H9 (cell line): ENCODE measurements around the gene ASF1B. TPM values are rescaled to one million over a fixed set of nuclear protein-coding genes. Genes with fewer than 3 reads are reported as not detected.

Experiments used
- DNase-seq: peaks from one replicate; pipeline ENCODE4 v3.0.0-alpha.2; 2017
- H2AFZ ChIP-seq: one replicate; pipeline ENCODE4 v1.6.1; 2013; ENCODE audit warnings: mild to moderate bottlenecking, low read length, control low read depth, moderate library complexity
- H2AK5ac ChIP-seq: 2 replicates; pipeline ENCODE4 v1.6.1; 2013; ENCODE audit warnings: low read length, control low read depth, mixed read lengths; ENCODE audit not compliant: insufficient read length
- H2BK120ac ChIP-seq: one replicate; pipeline ENCODE4 v1.6.1; 2013; ENCODE audit warnings: low read depth, mild to moderate bottlenecking, low read length, control low read depth, inconsistent platforms; ENCODE audit not compliant: poor library complexity, severe bottlenecking
- H2BK12ac ChIP-seq: 2 replicates; pipeline ENCODE4 v1.6.1; 2013; ENCODE audit warnings: low read length, control low read depth, mixed read lengths, low read depth; ENCODE audit not compliant: insufficient read length
- H2BK15ac ChIP-seq: 2 replicates; pipeline ENCODE4 v1.6.1; 2013; ENCODE audit warnings: low read depth, low read length, control low read depth
- H2BK20ac ChIP-seq: one replicate; pipeline ENCODE4 v1.6.1; 2013; ENCODE audit warnings: low read depth, mild to moderate bottlenecking, low read length, control low read depth, inconsistent platforms; ENCODE audit not compliant: poor library complexity, severe bottlenecking
- H2BK5ac ChIP-seq: 2 replicates; pipeline ENCODE4 v1.6.1; 2013; ENCODE audit warnings: low read length, control low read depth, mixed read lengths; ENCODE audit not compliant: insufficient read length
- H3K14ac ChIP-seq: 2 replicates; pipeline ENCODE4 v1.6.1; 2013; ENCODE audit warnings: low read length, control low read depth; ENCODE audit not compliant: insufficient read depth
- H3K18ac ChIP-seq: 2 replicates; pipeline ENCODE4 v1.6.1; 2013; ENCODE audit warnings: low read depth, mild to moderate bottlenecking, mixed read lengths, low read length, control low read depth; ENCODE audit not compliant: insufficient read length
- H3K23ac ChIP-seq: 2 replicates; pipeline ENCODE4 v1.6.1; 2013; ENCODE audit warnings: low read length, control low read depth, mixed read lengths, low read depth; ENCODE audit not compliant: insufficient read length
- H3K23me2 ChIP-seq: 2 replicates; pipeline ENCODE4 v1.6.1; 2013; ENCODE audit warnings: low read depth, mild to moderate bottlenecking, mixed read lengths, low read length, control low read depth; ENCODE audit not compliant: insufficient read length, poor library complexity, severe bottlenecking
- H3K27ac ChIP-seq: 2 replicates; pipeline ENCODE4 v1.5.1; 2013; ENCODE audit warnings: low read length, control low read depth, mixed read lengths, low read depth; ENCODE audit not compliant: insufficient read length
- H3K27me3 ChIP-seq: 2 replicates; pipeline ENCODE4 v1.6.1; 2013; ENCODE audit warnings: low read length, control low read depth, inconsistent platforms; ENCODE audit not compliant: insufficient read depth
- H3K4ac ChIP-seq: 2 replicates; pipeline ENCODE4 v1.6.1; 2013; ENCODE audit warnings: low read depth, mild to moderate bottlenecking, control low read depth, inconsistent platforms, low read length, moderate library complexity
- H3K4me1 ChIP-seq: 2 replicates; pipeline ENCODE4 v1.6.1; 2013; ENCODE audit warnings: low read length, control low read depth, inconsistent platforms; ENCODE audit not compliant: insufficient read depth
- H3K4me2 ChIP-seq: 2 replicates; pipeline ENCODE4 v1.6.1; 2013; ENCODE audit warnings: low read length, control low read depth, mixed read lengths; ENCODE audit not compliant: insufficient read length, insufficient read depth
- H3K56ac ChIP-seq: 2 replicates; pipeline ENCODE4 v1.6.1; 2013; ENCODE audit warnings: low read depth, mild to moderate bottlenecking, mixed read lengths, low read length, control low read depth; ENCODE audit not compliant: insufficient read length
- H3K79me1 ChIP-seq: 2 replicates; pipeline ENCODE4 v1.6.1; 2013; ENCODE audit warnings: low read depth, mild to moderate bottlenecking, moderate library complexity, low read length, control low read depth, inconsistent platforms; ENCODE audit not compliant: insufficient read depth, poor library complexity, severe bottlenecking
- H3K79me2 ChIP-seq: 2 replicates; pipeline ENCODE4 v1.6.1; 2013; ENCODE audit warnings: low read length, control low read depth, inconsistent platforms; ENCODE audit not compliant: insufficient read depth
- H3K9ac ChIP-seq: 2 replicates; pipeline ENCODE4 v1.6.1; 2013; ENCODE audit warnings: low read length, control low read depth, mixed read lengths; ENCODE audit not compliant: insufficient read length; ENCODE audit errors: extremely low read depth
- H3K9me3 ChIP-seq: one replicate; pipeline ENCODE4 v1.6.1; 2013; ENCODE audit warnings: low read depth, low read length, inconsistent platforms; ENCODE audit not compliant: control insufficient read depth
- H3T11ph ChIP-seq: one replicate; pipeline ENCODE4 v1.6.1; 2013; ENCODE audit warnings: mild to moderate bottlenecking, low read length, control low read depth, inconsistent platforms
- H4K20me1 ChIP-seq: one replicate; pipeline ENCODE4 v1.6.1; 2013; ENCODE audit not compliant: control insufficient read depth, insufficient read length, insufficient read depth
- H4K5ac ChIP-seq: 2 replicates; pipeline ENCODE4 v1.6.1; 2013; ENCODE audit warnings: low read depth, mild to moderate bottlenecking, mixed read lengths, low read length, control low read depth; ENCODE audit not compliant: insufficient read length
- H4K8ac ChIP-seq: replicated peaks from 2 replicates; pipeline ENCODE4 v1.6.1; 2013; ENCODE audit warnings: low read length, control low read depth, mixed read lengths, low read depth; ENCODE audit not compliant: insufficient read length
- H4K91ac ChIP-seq: 2 replicates; pipeline ENCODE4 v1.6.1; 2013; ENCODE audit warnings: low read depth, mild to moderate bottlenecking, moderate library complexity, mixed read lengths, low read length, control low read depth; ENCODE audit not compliant: insufficient read length
- H3K27ac Mint-ChIP-seq, 3 experiments: 2 replicates in 2 of 3; 3 replicates in 1 of 3; pipeline ENCODE4 v1.8.0; 2020 to 2021; ENCODE audit warnings: mixed read lengths in 3 of 3, mild to moderate bottlenecking in 1 of 3, moderate library complexity in 1 of 3
- H3K27me3 Mint-ChIP-seq: 2 replicates; pipeline ENCODE4 v1.8.0; 2021; ENCODE audit warnings: low read depth, mild to moderate bottlenecking, moderate library complexity, mixed read lengths
- H3K36me3 Mint-ChIP-seq, 3 experiments: 2 replicates in 2 of 3; 3 replicates in 1 of 3; pipeline ENCODE4 v1.8.0; 2020 to 2021; ENCODE audit warnings: low read depth in 3 of 3, mixed read lengths in 3 of 3; ENCODE audit not compliant: insufficient read depth in 1 of 3
- H3K4me1 Mint-ChIP-seq, 2 experiments: 2 replicates each; pipeline ENCODE4 v1.8.0; 2020; ENCODE audit warnings: mixed read lengths in 2 of 2
- H3K4me3 Mint-ChIP-seq, 2 experiments: 2 replicates in 1 of 2; 3 replicates in 1 of 2; pipeline ENCODE4 v1.8.0; 2020 to 2021; ENCODE audit warnings: mild to moderate bottlenecking in 2 of 2, mixed read lengths in 2 of 2, moderate library complexity in 1 of 2
- H3K9me3 Mint-ChIP-seq, 2 experiments: 2 replicates in 1 of 2; 3 replicates in 1 of 2; pipeline ENCODE4 v1.8.0; 2020; ENCODE audit warnings: mild to moderate bottlenecking in 2 of 2, mixed read lengths in 2 of 2, moderate library complexity in 1 of 2
- CTCF ChIP-seq: fragments of 200-600 bp; sonication (generic); conservative IDR thresholded peaks from 3 replicates; pipeline ENCODE4 v1.8.0; 2021; ENCODE audit warnings: antibody characterized with exemption, mild to moderate bottlenecking
- WGBS: extraction: QIAGEN DNeasy Blood & Tissue Kit; methylation state at CpG from one replicate; pipeline ENCODE4 v1.1.7; 2013; ENCODE audit warnings: missing lambda C conversion rate, low lambda C conversion rate, mixed read lengths; ENCODE audit not compliant: insufficient read length; ENCODE audit errors: extremely low coverage; 5-methylcytosine and 5-hydroxymethylcytosine counted together
- total RNA-seq: library from RNA; stranded (reverse); gene quantifications from 2 replicates; pipeline ENCODE4 v1.2.1, GENCODE V29; 2021

Gene ASF1B
- total RNA-seq, 1 experiment from 2014 or later, result 46.6 TPM

DNA sequence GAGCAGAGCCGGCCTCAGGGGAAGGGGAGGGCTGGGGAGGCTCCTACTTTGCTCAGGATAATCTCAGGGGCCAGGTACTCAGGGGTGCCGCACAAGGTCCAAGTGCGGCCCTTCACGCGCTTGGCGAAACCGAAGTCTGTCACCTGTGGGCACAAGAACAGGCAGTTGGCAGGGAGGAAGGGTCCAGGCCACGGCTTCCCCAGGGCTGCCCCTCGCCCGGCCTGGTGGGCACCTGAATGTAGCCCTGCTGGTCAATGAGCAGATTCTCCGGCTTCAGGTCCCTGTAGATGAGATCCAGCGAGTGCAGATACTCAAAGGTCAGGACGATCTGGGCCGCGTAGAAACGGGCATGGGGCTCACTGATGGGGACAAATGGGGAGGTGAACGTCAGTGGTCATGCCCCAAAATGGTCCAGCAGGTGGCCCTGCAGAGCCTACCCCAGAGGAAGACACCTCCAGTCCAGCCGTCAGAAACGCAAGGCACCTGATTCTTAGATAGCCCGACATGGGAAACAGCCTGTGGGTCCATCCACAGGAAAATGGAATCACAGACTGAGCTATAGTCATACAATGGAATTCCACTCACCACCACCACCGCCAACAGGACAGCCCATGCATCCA lies 38.7 kb downstream of the ASF1B start:
- Mint-ChIP-seq H3K36me3 (peaks cover 6 to 35% (median 22%) of the 10 kb centered on the region in 3 experiments), H3K27me3 (peaks cover 16% of the 10 kb centered on the region), H3K4me3 (no peak overlapping the region), H3K27ac (no peak overlapping the region), H3K4me1 (no peaks in the 10 kb centered on the region), H3K9me3 (peaks cover 13 to 15% of the 10 kb centered on the region in 2 experiments)
- H4K20me1 ChIP-seq, result no peaks in the 10 kb centered on the region
- no peaks in the 10 kb centered on the region for H3K23me2 ChIP-seq
- H3K18ac ChIP-seq, result no peak overlapping the region
- no peak overlapping the region for H3K27ac ChIP-seq
- DNase-seq, result no peak
- no peaks in the 10 kb centered on the region for H3K79me2 ChIP-seq
- H3K4ac ChIP-seq, result no peak overlapping the region
- H3K79me1 ChIP-seq, result no peaks in the 10 kb centered on the region
- H2AFZ ChIP-seq, result no peak overlapping the region
- H3K9me3 ChIP-seq, result peaks cover 6% of the 10 kb centered on the region
- peak; percentile 53 for TF ChIP-seq CTCF
- WGBS, result no CpG with 5 or more reads among the region's 21 CpGs
- no peaks in the 10 kb centered on the region for H3K4me1 ChIP-seq
- H2BK15ac ChIP-seq, result no peak overlapping the region
- H3K23ac ChIP-seq, result no peak overlapping the region
- H3K27me3 ChIP-seq, result no peaks in the 10 kb centered on the region
- no peak overlapping the region for H2BK20ac ChIP-seq
- no peak overlapping the region for H2BK120ac ChIP-seq
- no peak overlapping the region for H3T11ph ChIP-seq
- no peak overlapping the region for H3K56ac ChIP-seq
- no peak overlapping the region for H3K4me2 ChIP-seq
- H4K5ac ChIP-seq, result no peak overlapping the region
- H4K8ac ChIP-seq, result no peak overlapping the region
- H2AK5ac ChIP-seq, result no peak overlapping the region
- no peak overlapping the region for H2BK12ac ChIP-seq
- no peak overlapping the region for H3K14ac ChIP-seq
- no peak overlapping the region for H2BK5ac ChIP-seq
- no peak overlapping the region for H3K9ac ChIP-seq
- no peak overlapping the region for H4K91ac ChIP-seq
